Effector memory CD4-positive, alpha-beta T cell (primary cell): ENCODE data around the gene ATPAF1.

Source experiments
- DNase-seq, 3 donors: peaks; one replicate each; pipeline ENCODE4 v3.0.0-alpha.2; 2020
- H3K27ac ChIP-seq: 2 replicates; pipeline ENCODE4 v1.7.0; 2013; ENCODE audit warnings: mild to moderate bottlenecking, low read length, moderate library complexity; ENCODE audit not compliant: insufficient read depth, poor library complexity, severe bottlenecking
- H3K27me3 ChIP-seq: replicated peaks from 2 replicates; pipeline ENCODE4 v1.7.0; 2013; ENCODE audit warnings: mild to moderate bottlenecking, low read length; ENCODE audit not compliant: insufficient read depth, control insufficient read depth, poor library complexity, severe bottlenecking
- H3K36me3 ChIP-seq: 2 replicates; pipeline ENCODE4 v1.7.0; 2013; ENCODE audit warnings: mild to moderate bottlenecking, low read length, moderate library complexity; ENCODE audit not compliant: control insufficient read depth, insufficient read depth
- H3K4me1 ChIP-seq: 2 replicates; pipeline ENCODE4 v1.7.0; 2013; ENCODE audit warnings: low read length, mild to moderate bottlenecking; ENCODE audit not compliant: control insufficient read depth, insufficient read depth, poor library complexity, severe bottlenecking
- H3K4me3 ChIP-seq: 2 replicates; pipeline ENCODE4 v1.7.0; 2013; ENCODE audit warnings: low read length, low read depth, mild to moderate bottlenecking; ENCODE audit not compliant: insufficient read depth, poor library complexity, severe bottlenecking
- H3K9me3 ChIP-seq: 2 replicates; pipeline ENCODE4 v1.7.0; 2013; ENCODE audit warnings: mild to moderate bottlenecking, low read length, moderate library complexity; ENCODE audit not compliant: control insufficient read depth

Gene ATPAF1

DNA sequence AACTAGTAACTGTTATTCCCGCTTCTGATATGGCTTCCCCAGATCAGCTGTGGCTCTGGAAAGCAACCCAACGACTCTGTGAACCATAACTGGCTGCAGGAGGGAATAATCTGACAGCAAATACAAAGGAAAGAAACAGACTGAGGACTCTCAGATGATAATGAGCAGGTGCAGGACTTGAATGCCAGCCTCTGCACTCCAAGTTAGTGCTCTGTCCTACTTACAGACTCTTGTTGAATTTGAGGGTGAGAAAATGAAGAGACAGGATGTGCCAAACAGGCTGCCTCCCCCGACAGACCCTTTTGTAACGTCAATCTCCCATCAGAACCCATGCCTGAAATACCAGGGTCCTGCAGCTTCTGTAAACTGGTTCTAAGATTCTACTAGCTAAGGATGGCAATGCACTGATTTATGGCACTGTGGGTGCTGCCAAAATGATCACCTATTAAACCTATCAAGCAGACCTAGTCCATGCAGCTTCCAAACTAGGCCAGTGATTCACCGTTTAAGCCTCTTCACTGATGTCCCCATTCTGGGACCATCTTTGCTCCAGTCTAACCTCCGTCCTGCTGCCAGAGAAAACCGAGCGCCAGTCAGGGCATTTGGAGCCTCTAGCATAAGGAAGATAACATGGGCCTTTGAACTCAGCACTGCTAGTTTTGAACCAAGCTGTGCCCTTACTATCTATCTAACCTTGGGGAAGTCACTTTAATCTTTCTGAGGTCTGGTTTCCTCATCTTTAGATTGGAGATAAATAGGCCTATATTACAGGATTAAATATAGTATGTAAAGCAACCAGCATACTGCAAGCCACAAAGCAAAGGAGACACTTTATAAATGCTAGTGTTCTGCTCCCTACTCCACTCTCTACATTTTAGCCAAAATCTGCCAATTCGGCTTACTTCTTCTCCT is 68.8 kb downstream of the ATPAF1 start:
- Histone ChIP-seq H3K4me3 (no peak overlapping the region), H3K27ac (no peak overlapping the region), H3K36me3 (no peaks in the 10 kb centered on the region), H3K9me3 (no peaks in the 10 kb centered on the region), H3K4me1 (peaks cover 30% of the 10 kb centered on the region), H3K27me3 (no peaks in the 10 kb centered on the region)
- no peak for DNase-seq

DNA sequence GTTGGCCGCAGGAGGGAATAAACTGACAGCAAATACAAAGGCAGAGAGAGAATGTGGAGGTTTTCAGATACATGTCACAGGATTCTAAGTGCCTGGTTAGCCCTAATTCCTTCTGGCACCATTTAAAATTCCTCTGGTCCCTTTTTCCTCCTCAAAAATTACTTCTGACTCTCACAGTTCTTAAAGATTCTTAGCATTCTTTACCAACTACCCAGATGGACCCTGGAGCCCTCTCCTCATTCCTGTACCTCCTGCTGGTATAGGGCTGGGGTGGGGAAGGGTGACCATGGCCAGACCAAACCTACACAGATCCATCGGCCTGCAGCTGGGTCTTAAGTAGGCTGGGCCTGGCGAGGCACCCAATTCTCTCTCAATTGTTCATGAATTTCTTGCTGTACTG is 71.3 kb downstream of the ATPAF1 start:
- H3K36me3 ChIP-seq, result peaks cover 15% of the 10 kb centered on the region
- H3K4me1 ChIP-seq, result peaks cover 20% of the 10 kb centered on the region
- no peak overlapping the region for H3K27ac ChIP-seq
- H3K9me3 ChIP-seq, result no peaks in the 10 kb centered on the region
- H3K27me3 ChIP-seq, result no peaks in the 10 kb centered on the region
- no peak overlapping the region for H3K4me3 ChIP-seq
- DNase-seq, result no peak

GRCh38 chr1:46596036-46596435 is 72.1 kb downstream of the ATPAF1 start:
- Histone ChIP-seq H3K27ac (no peak overlapping the region), H3K9me3 (no peaks in the 10 kb centered on the region), H3K27me3 (no peaks in the 10 kb centered on the region), H3K36me3 (peaks cover 23% of the 10 kb centered on the region), H3K4me1 (peaks cover 20% of the 10 kb centered on the region), H3K4me3 (no peak overlapping the region)
- no peak for DNase-seq

DNA sequence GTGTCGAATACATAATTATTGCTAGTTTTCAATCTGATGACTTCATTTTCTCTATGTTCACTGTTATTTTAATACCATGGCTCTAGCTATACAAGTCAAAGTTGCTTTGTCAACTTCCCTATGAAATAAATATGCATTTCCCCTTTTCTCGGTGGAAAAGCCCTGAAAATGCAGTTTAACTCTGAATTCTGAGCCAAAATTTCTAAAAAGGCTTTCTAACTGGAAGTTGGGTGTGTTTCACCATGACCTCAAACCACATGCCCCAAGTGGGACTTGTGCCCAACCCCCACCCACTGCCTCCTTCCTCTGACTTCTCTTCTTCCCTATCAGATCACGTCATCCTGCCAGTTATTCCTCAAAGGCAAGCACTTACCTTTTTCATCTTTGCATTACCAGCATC is 73.0 kb downstream of the ATPAF1 start:
- no peak overlapping the region for H3K27ac ChIP-seq
- H3K36me3 ChIP-seq, result peaks cover 31% of the 10 kb centered on the region
- peaks cover 20% of the 10 kb centered on the region for H3K4me1 ChIP-seq
- no peaks in the 10 kb centered on the region for H3K9me3 ChIP-seq
- DNase-seq, result no peak
- H3K27me3 ChIP-seq, result no peaks in the 10 kb centered on the region
- no peak overlapping the region for H3K4me3 ChIP-seq

DNA sequence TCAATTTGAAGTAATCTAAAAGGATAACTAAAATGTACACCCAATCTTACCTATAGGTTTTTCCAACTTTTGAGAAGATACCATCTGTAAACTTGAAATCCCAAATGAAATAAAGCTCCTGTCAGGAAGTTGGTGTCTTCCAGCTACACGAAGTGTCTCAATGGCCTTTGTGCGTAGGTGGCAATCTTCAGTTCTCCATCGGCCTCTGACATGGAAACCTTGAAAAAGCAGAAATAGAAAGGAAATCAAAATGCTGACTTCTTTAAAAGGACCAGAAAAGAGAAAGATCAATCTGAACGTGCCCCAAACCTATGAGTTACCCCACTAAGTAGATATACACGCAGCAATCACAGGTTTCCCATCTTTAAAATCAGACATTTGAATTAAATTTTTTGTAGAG is 74.1 kb downstream of the ATPAF1 start:
- Histone ChIP-seq H3K9me3 (no peaks in the 10 kb centered on the region), H3K36me3 (peaks cover 41% of the 10 kb centered on the region), H3K4me1 (peaks cover 13% of the 10 kb centered on the region), H3K27me3 (no peaks in the 10 kb centered on the region), H3K27ac (no peak overlapping the region), H3K4me3 (no peak overlapping the region)
- no peak for DNase-seq

GRCh38 chr1:46592823-46593222 is 75.3 kb downstream of the ATPAF1 start:
- Histone ChIP-seq H3K27ac (no peak overlapping the region), H3K27me3 (no peaks in the 10 kb centered on the region), H3K4me1 (peaks cover 10% of the 10 kb centered on the region), H3K4me3 (no peak overlapping the region), H3K36me3 (peaks cover 45% of the 10 kb centered on the region), H3K9me3 (no peaks in the 10 kb centered on the region)
- DNase-seq, result no peak

DNA sequence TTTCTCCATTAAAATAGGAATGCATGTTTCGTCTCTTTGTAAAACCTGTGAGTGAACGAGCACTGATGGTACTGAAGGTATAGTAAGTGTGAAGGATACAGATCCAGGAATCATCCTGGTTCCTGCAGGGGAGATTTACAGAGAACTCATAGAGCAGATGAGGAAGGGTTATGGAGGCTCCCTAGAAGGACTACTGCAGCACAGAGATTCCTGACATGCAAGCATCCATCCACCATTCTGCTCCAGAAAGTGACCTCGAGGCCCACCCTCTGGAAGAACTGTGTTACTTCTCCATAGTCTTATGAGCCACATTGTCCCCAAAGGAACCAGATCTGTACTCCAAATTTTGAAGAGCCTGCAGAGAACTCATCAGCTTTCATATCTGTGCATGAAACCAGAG is 78.6 kb downstream of the ATPAF1 start:
- no peaks in the 10 kb centered on the region for H3K9me3 ChIP-seq
- H3K27ac ChIP-seq, result no peak overlapping the region
- DNase-seq, result no peak
- peaks cover 1% of the 10 kb centered on the region for H3K4me1 ChIP-seq
- peaks cover 54% of the 10 kb centered on the region for H3K36me3 ChIP-seq
- no peaks in the 10 kb centered on the region for H3K27me3 ChIP-seq
- H3K4me3 ChIP-seq, result no peak overlapping the region

DNA sequence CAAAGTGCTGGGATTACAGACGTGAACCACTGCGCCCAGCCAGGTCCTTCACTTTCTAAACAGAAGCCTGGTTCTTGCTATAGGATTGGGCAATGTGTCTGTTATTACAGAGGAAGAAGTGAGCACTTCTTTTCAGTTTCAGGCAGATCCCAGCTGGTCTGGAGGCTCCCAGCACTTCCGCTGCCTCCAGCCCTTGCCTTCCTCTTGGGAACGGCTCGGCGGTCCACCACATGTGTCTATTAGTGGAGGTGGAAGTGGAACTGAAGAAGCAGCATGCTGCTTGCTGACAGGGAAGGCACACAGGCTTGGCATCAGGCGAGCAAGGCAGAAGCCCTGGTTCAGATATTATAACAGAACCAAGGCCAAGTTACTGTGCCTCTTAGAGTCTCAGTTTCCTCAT is 81.1 kb downstream of the ATPAF1 start:
- H3K27me3 ChIP-seq, result no peaks in the 10 kb centered on the region
- DNase-seq, result no peak
- H3K4me3 ChIP-seq, result no peak overlapping the region
- H3K36me3 ChIP-seq, result peaks cover 47% of the 10 kb centered on the region
- no peaks in the 10 kb centered on the region for H3K9me3 ChIP-seq
- H3K27ac ChIP-seq, result no peak overlapping the region
- H3K4me1 ChIP-seq, result peaks cover 3% of the 10 kb centered on the region

- H3K27me3 ChIP-seq, result no peaks in the 10 kb centered on the region
- peaks cover 15% of the 10 kb centered on the region for H3K4me1 ChIP-seq
- H3K4me3 ChIP-seq, result no peak overlapping the region
- H3K36me3 ChIP-seq, result peaks cover 33% of the 10 kb centered on the region
- no peak for DNase-seq
- H3K9me3 ChIP-seq, result no peaks in the 10 kb centered on the region
- H3K27ac ChIP-seq, result no peak overlapping the region
Measured at GRCh38 chr1:46585312-46585938, 82.7 kb downstream of the ATPAF1 start.

DNA sequence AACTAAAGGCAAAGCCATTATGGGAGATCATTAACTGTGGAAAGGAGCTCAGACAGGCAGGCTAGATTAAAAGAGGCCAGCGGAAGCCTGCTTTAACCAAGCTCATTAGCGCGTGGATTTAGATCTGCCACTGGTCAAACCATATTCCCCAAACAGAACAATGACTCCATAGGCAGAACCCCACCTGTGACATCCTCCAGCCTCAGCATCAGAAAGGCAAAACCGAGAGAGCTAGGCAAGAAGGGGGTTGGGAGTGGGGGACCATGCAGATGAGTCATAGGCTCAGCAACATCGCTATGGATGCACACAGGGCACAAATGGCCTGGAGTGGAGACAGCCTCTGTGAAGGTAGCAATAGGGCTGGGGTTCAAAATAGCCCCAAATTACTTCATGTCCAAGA is 84.7 kb downstream of the ATPAF1 start:
- Histone ChIP-seq H3K27ac (no peak overlapping the region), H3K4me3 (no peak overlapping the region), H3K9me3 (no peaks in the 10 kb centered on the region), H3K4me1 (peaks cover 15% of the 10 kb centered on the region), H3K36me3 (peaks cover 22% of the 10 kb centered on the region), H3K27me3 (no peaks in the 10 kb centered on the region)
- no peak for DNase-seq
